Psoas muscle (tissue), 8 donors: ENCODE results near the gene ZNF778. TPM values are rescaled to one million over a fixed set of nuclear protein-coding genes. Genes with fewer than 3 reads are reported as not detected.
"Not testable (repeated sequence)": the region's sequence is repeated elsewhere in the genome, so short reads cannot be mapped to it uniquely, and the experiment has no call there.

ENCODE experiments used
- ATAC-seq, 4 donors: fragments of 200-7000 bp; cut with Tn5 transposase; one replicate each; pipeline ENCODE4 v1.9.1; 2020; ENCODE audit warnings: moderate library complexity in 3 of 4, mild to moderate bottlenecking in 2 of 4
- DNase-seq, 2 donors: peaks; one replicate each; pipeline ENCODE4 v3.0.0-alpha.2; 2020
- H3K27ac ChIP-seq: fragments of 200-600 bp; one replicate; pipeline ENCODE4 v1.8.0; 2022
- H3K27me3 ChIP-seq, 3 donors: fragments of 200-600 bp in 1 of 3; one replicate each; pipeline versions ENCODE4 v1.6.1 to v1.8.0; 2013 to 2022; ENCODE audit warnings: low read length in 2 of 3, mild to moderate bottlenecking in 2 of 3, moderate library complexity in 1 of 3; ENCODE audit not compliant: insufficient read depth in 3 of 3
- H3K36me3 ChIP-seq, 2 donors: fragments of 200-600 bp in 1 of 2; one replicate each; pipeline versions ENCODE4 v1.6.1 to v1.8.0; 2013 to 2022; ENCODE audit warnings: low read depth in 1 of 2, mild to moderate bottlenecking in 1 of 2, moderate library complexity in 1 of 2; ENCODE audit not compliant: insufficient read depth in 1 of 2
- H3K4me1 ChIP-seq: fragments of 200-600 bp; one replicate; pipeline ENCODE4 v1.8.0; 2022
- H3K4me3 ChIP-seq: fragments of 200-600 bp; one replicate; pipeline ENCODE4 v1.8.0; 2022; ENCODE audit warnings: mild to moderate bottlenecking
- H3K9me3 ChIP-seq: fragments of 200-600 bp; one replicate; pipeline ENCODE4 v1.8.0; 2022
- CTCF ChIP-seq: fragments of 200-600 bp; IDR thresholded peaks from one replicate; pipeline ENCODE4 v1.8.0; 2022; ENCODE audit warnings: antibody characterized with exemption
- WGBS, 3 donors: extraction: QIAGEN DNeasy Blood & Tissue Kit; methylation state at CpG; one replicate each; pipeline versions ENCODE4 v1.1.6 to v1.1.7; 2013; 5-methylcytosine and 5-hydroxymethylcytosine counted together
- intact Hi-C, 2 donors: fragments of 100-400 bp; cut with DNase I; formaldehyde crosslinking; loops; one replicate each; pipeline versions ENCODE4 v1.11.0 to v1.14.2; 2022
- polyA plus RNA-seq, 3 donors: library from polyadenylated mRNA; stranded (reverse); fragments of 200-250 nt; gene quantifications; one replicate each; pipeline ENCODE4 v1.2.3, GENCODE V29; 2013
- total RNA-seq, 4 donors: library from RNA; stranded (reverse); fragmentation: NEBNext Ultra II Directional in 2 of 4; extraction: Animal tissue kit (Norgen Biotek cat#: 25700) in 2 of 4; gene quantifications; one replicate each; pipeline versions ENCODE4 v1.2.1 to v1.2.4, GENCODE V29; 2021 to 2023
- donor health status: healthy with polysubstance abuse.
- donor health status: DM: no; HTN: no; CAD: no; lungs with moderate emphysema.
- donor health status: Bipolar disorder and iron deficiency.
- donor health status: healthy.
- donor health status: DM: yes; HTN: yes; CAD: no.
- donor health status: DM: no; HTN: no; CAD: no.
- donor health status: DM: no; HTN: no; CAD: no.
- donor health status: DM: yes; HTN: yes; CAD: no.

The ZNF778 gene
- total and polyA plus RNA-seq, 7 donors: 2.2 to 15.3 (median 10.2) TPM

GRCh38 chr16:89243664-89244063 is 26.2 kb downstream of the ZNF778 start:
- H3K4me3 ChIP-seq: no peak overlapping the region
- WGBS, 3 donors: 70 to 72% (median 70%) methylated on average over 5 of the region's 5 CpGs
- H3K27ac ChIP-seq: no peak overlapping the region
- no peaks in the 10 kb centered on the region for H3K9me3 ChIP-seq
- DNase-seq: no peak
- H3K4me1 ChIP-seq: peaks cover 5% of the 10 kb centered on the region
- intact Hi-C loops: no loop called here
- ATAC-seq: no peak
- no peak for TF ChIP-seq CTCF
- no peaks in the 10 kb centered on the region for H3K36me3 ChIP-seq
- H3K27me3 ChIP-seq: peaks cover 0 to 3% (median 0%) of the 10 kb centered on the region in 3 donors

DNA sequence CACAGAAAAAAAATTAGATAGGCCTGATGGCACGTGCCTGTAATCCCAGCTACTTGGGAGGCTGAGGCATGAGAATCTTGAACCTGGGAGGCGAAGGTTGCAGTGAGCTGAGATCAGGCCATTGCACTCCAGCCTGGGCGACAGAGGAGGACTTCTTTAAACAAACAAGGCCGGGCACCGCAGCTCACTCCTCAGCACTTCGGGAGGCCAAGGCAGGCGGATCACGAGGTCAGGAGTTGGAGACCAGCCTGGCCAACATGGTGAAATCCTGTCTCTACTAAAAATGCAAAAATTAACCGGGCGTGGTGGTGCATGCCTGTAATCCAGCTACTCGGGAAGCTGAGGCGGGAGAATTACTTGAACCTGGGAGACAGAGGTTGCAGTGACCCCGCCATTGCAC is 26.8 kb downstream of the ZNF778 start:
- intact Hi-C loops, H3K36me3 ChIP-seq, H3K27me3 ChIP-seq, H3K9me3 ChIP-seq, H3K27ac ChIP-seq, H3K4me1 ChIP-seq, DNase-seq, ATAC-seq, H3K4me3 ChIP-seq: not testable (repeated sequence)
- 62 to 68% (median 63%) methylated on average over 13 of the region's 13 CpGs for WGBS, 3 donors

GRCh38 chr16:89244754-89245153 is 27.3 kb downstream of the ZNF778 start:
- TF ChIP-seq CTCF: no peak
- ATAC-seq (no peak), DNase-seq (no peak)
- WGBS, 3 donors: 56 to 62% (median 57%) methylated on average over 11 to 12 of the region's 12 CpGs
- H3K36me3 ChIP-seq: no peaks in the 10 kb centered on the region
- intact Hi-C loops: loop anchor here in 1 of 2 donors (5.0 kb wide), 1 partner anchor 248 kb away; the partner anchor contains the start of gene ANKRD11
- H3K27me3 ChIP-seq: peaks cover 0 to 3% (median 0%) of the 10 kb centered on the region in 3 donors
- no peak overlapping the region for H3K27ac ChIP-seq
- no peak overlapping the region for H3K4me3 ChIP-seq
- H3K9me3 ChIP-seq: no peaks in the 10 kb centered on the region
- H3K4me1 ChIP-seq: peaks cover 5% of the 10 kb centered on the region

DNA sequence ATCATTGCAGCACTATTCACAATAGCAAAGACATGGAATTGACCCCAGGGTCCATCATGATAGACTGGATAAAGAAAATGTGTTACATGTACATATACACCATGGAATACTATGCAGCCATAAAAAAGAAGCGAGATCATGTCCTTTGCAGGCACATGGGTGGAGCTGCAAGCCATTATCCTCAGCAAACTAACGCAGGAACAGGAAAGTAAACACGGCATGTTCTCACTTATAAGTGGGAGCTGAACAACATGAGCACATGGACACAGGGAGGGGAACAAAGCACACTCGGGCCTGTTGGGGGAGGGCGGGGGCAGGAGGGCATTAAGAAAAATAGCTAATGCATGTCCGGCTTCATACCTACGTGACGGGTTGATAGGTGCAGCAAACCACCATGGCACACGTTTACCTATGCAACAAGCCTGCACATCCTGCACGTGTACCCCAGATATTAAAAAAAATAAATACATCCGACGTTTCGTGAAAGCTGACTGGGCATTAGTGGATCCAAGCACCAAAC is 28.9 kb downstream of the ZNF778 start:
- TF ChIP-seq CTCF: no peak
- no peak for DNase-seq
- Histone ChIP-seq H3K36me3 (no peaks in the 10 kb centered on the region), H3K4me1 (peaks cover 5% of the 10 kb centered on the region), H3K27me3 (peaks cover 0 to 3% (median 0%) of the 10 kb centered on the region in 3 donors), H3K27ac (no peak overlapping the region), H3K4me3 (peak overlapping the region; percentile 63), H3K9me3 (no peaks in the 10 kb centered on the region)
- 56 to 58% (median 56%) methylated on average over 13 of the region's 13 CpGs for WGBS, 3 donors
- no peak for ATAC-seq
- intact Hi-C loops: loop anchor here in 1 of 2 donors (5.0 kb wide), 1 partner anchor 246 kb away; the partner anchor contains the start of gene ANKRD11

DNA sequence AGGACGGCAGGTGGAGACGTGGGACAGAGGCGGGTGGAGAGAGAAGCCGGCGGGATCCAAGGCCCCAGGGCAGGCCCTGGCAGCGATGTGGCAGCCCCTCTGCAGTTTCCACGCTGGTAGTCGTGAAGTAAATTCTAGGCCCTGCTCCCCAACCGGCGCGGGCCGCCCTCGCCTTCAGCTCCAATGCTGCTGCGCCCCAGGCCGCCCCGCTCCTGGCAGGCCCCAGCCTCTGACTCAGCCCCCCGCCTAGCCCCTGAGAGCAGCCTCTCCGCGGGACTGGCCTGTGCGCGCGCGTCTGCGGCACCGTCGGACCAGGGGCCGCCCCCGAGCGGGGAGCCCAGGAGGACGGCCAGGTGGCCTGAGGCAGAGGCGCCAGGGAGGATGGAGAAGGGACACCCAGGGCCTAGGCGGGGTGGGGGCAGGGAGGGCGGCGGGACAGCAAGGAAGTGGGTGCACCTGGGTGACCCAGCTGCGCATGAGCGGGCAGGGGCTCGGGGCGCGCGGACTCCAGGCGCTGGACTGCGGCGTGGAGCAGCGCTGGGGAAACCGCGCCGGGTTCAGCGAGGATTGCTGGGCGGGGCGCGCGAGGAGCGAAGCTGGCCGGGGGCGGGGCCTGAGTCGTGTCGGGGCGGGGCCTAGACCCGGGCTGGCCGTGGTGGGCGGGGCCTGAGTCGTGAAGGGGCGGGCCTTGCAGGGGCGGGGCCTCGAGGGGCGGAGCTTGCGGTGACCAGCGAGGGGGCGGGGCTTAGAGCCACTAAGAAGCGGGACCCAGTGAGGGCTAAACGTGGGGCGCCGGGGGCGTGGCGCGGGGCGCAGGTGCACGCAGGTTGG is 29.6 kb downstream of the ZNF778 start:
- intact Hi-C loops: loop anchor here in 1 of 2 donors (5.0 kb wide), 1 partner anchor 245 kb away; the partner anchor contains the start of gene ANKRD11
- WGBS, 3 donors: 3% methylated on average over 43 to 78 of the region's 78 CpGs
- peak overlapping the region; percentile 63 for H3K4me3 ChIP-seq
- DNase-seq: peak; percentile 88 to 94
- peak; percentile 97 to 98 (median 97) for ATAC-seq
- H3K27ac ChIP-seq: no peak overlapping the region
- no peaks in the 10 kb centered on the region for H3K36me3 ChIP-seq
- no peak for TF ChIP-seq CTCF
- H3K27me3 ChIP-seq: peaks cover 0 to 3% (median 0%) of the 10 kb centered on the region in 3 donors
- H3K9me3 ChIP-seq: no peaks in the 10 kb centered on the region
- H3K4me1 ChIP-seq: no peaks in the 10 kb centered on the region

- not testable (repeated sequence) for H3K36me3 ChIP-seq, H3K27ac ChIP-seq, H3K9me3 ChIP-seq, H3K27me3 ChIP-seq, H3K4me1 ChIP-seq, DNase-seq
- peak in 2 of 4 donors; percentile 41 to 48 for ATAC-seq
- H3K4me3 ChIP-seq: peak overlapping the region; percentile 63
- intact Hi-C loops: loop anchor here in 1 of 2 donors (5.0 kb wide), 1 partner anchor 245 kb away; the partner anchor contains the start of gene ANKRD11
- 1 to 3% (median 2%) methylated on average over 36 to 45 of the region's 45 CpGs for WGBS, 3 donors
These were observed 30.2 kb downstream of the ZNF778 start for GRCh38 chr16:89247734-89248075.
